Activated T-cell treated with anti-CD3 and anti-CD28 coated beads for 1 hour (primary cell): Measurements from ENCODE around the gene PACSIN3.

ENCODE experiments used
- DNase-seq: peaks from one replicate; pipeline ENCODE4 v3.0.0-alpha.2; 2020; ENCODE audit warnings: low read depth

PACSIN3 gene

GRCh38 chr11:47152126-47152952 lies 33.9 kb downstream of the PACSIN3 start:
- no peak for DNase-seq

GRCh38 chr11:47149782-47150181 lies 36.5 kb downstream of the PACSIN3 start:
- DNase-seq = no peak

GRCh38 chr11:47148903-47149531 lies 37.2 kb downstream of the PACSIN3 start:
- no peak for DNase-seq

- no peak for DNase-seq
Measured at GRCh38 chr11:47148270-47148669, 38.0 kb downstream of the PACSIN3 start.

- DNase-seq = no peak
Measured at GRCh38 chr11:47147681-47148080, 38.6 kb downstream of the PACSIN3 start.

GRCh38 chr11:47147250-47147649 lies 39.0 kb downstream of the PACSIN3 start:
- DNase-seq = no peak

- DNase-seq = no peak
Measured at GRCh38 chr11:47144541-47144940, 41.7 kb downstream of the PACSIN3 start.

GRCh38 chr11:47143322-47143721 lies 42.9 kb downstream of the PACSIN3 start:
- no peak for DNase-seq

GRCh38 chr11:47139878-47140277 lies 46.4 kb downstream of the PACSIN3 start:
- DNase-seq = no peak

GRCh38 chr11:47137476-47137875 lies 48.8 kb downstream of the PACSIN3 start:
- DNase-seq = no peak

- DNase-seq = no peak
Measured at GRCh38 chr11:47136921-47137320, 49.3 kb downstream of the PACSIN3 start.

- DNase-seq = no peak
Measured at GRCh38 chr11:47136327-47136726, 49.9 kb downstream of the PACSIN3 start.

- DNase-seq = no peak
Measured at GRCh38 chr11:47132981-47133380, 53.3 kb downstream of the PACSIN3 start.

- no peak for DNase-seq
Measured at GRCh38 chr11:47132490-47132889, 53.7 kb downstream of the PACSIN3 start.

GRCh38 chr11:47131136-47131535 lies 55.1 kb downstream of the PACSIN3 start:
- DNase-seq = no peak

- no peak for DNase-seq
Measured at GRCh38 chr11:47130543-47130942, 55.7 kb downstream of the PACSIN3 start.
